Measurements from ENCODE around the gene VRK2. TPM values are rescaled to one million over a fixed set of nuclear protein-coding genes. Genes with fewer than 3 reads are reported as not detected.
"Not testable (repeated sequence)": the region's sequence is repeated elsewhere in the genome, so short reads cannot be mapped to it uniquely, and the experiment has no call there.

Gene VRK2
- total and polyA plus RNA-seq, 2 donors, result 17.6 to 19.5 TPM

GRCh38 chr2:58137221-58137620 lies 90.6 kb downstream of the VRK2 start:
- Histone ChIP-seq H3K4me1 (ENCODE audit: control insufficient read depth in 2 of 2, insufficient read depth in 2 of 2, low read length in 2 of 2) (no peaks in the 10 kb centered on the region), H3K9me3 (ENCODE audit: control insufficient read depth in 2 of 2, insufficient read depth in 1 of 2, low read length in 1 of 2) (no peaks in the 10 kb centered on the region), H3K27me3 (ENCODE audit: control insufficient read depth in 2 of 2, insufficient read depth in 1 of 2, low read length in 1 of 2) (no peaks in the 10 kb centered on the region), H3K4me3 (ENCODE audit: low read length in 2 of 2) (no peak overlapping the region), H3K27ac (ENCODE audit: low read depth in 1 of 2, low read length in 1 of 2) (no peak overlapping the region), H3K36me3 (ENCODE audit: control insufficient read depth in 2 of 2, insufficient read depth in 2 of 2, low read length in 1 of 2) (no peaks in the 10 kb centered on the region)
- DNase-seq (ENCODE audit: low read depth in 6 of 9, low spot score in 9 of 9), result no peak

- Histone ChIP-seq H3K4me3 (ENCODE audit: low read length in 2 of 2) (no peak overlapping the region), H3K4me1 (ENCODE audit: control insufficient read depth in 2 of 2, insufficient read depth in 2 of 2, low read length in 2 of 2) (no peaks in the 10 kb centered on the region), H3K27me3 (ENCODE audit: control insufficient read depth in 2 of 2, insufficient read depth in 1 of 2, low read length in 1 of 2) (no peaks in the 10 kb centered on the region), H3K36me3 (ENCODE audit: control insufficient read depth in 2 of 2, insufficient read depth in 2 of 2, low read length in 1 of 2) (no peaks in the 10 kb centered on the region), H3K27ac (ENCODE audit: low read depth in 1 of 2, low read length in 1 of 2) (no peak overlapping the region), H3K9me3 (ENCODE audit: control insufficient read depth in 2 of 2, insufficient read depth in 1 of 2, low read length in 1 of 2) (no peaks in the 10 kb centered on the region)
- 97% methylated on average over 1 of the region's 1 CpG for WGBS
- no peak for DNase-seq (ENCODE audit: low read depth in 6 of 9, low spot score in 9 of 9)
Observed at GRCh38 chr2:58137856-58138255, 91.2 kb downstream of the VRK2 start.

- WGBS, result 96% methylated on average over 3 of the region's 3 CpGs
- DNase-seq (ENCODE audit: low read depth in 6 of 9, low spot score in 9 of 9), result no peak
- H3K36me3 ChIP-seq (ENCODE audit: control insufficient read depth in 2 of 2, insufficient read depth in 2 of 2, low read length in 1 of 2), result no peaks in the 10 kb centered on the region
- no peaks in the 10 kb centered on the region for H3K27me3 ChIP-seq (ENCODE audit: control insufficient read depth in 2 of 2, insufficient read depth in 1 of 2, low read length in 1 of 2)
- H3K9me3 ChIP-seq (ENCODE audit: control insufficient read depth in 2 of 2, insufficient read depth in 1 of 2, low read length in 1 of 2), result no peaks in the 10 kb centered on the region
- H3K4me3 ChIP-seq (ENCODE audit: low read length in 2 of 2), result no peak overlapping the region
- H3K27ac ChIP-seq (ENCODE audit: low read depth in 1 of 2, low read length in 1 of 2), result no peak overlapping the region
- no peaks in the 10 kb centered on the region for H3K4me1 ChIP-seq (ENCODE audit: control insufficient read depth in 2 of 2, insufficient read depth in 2 of 2, low read length in 2 of 2)
Observed at GRCh38 chr2:58138396-58139030, 91.9 kb downstream of the VRK2 start.

GRCh38 chr2:58140508-58141072 lies 94.0 kb downstream of the VRK2 start:
- Histone ChIP-seq H3K27ac (ENCODE audit: low read depth in 1 of 2, low read length in 1 of 2) (no peak overlapping the region), H3K4me1 (ENCODE audit: control insufficient read depth in 2 of 2, insufficient read depth in 2 of 2, low read length in 2 of 2) (no peaks in the 10 kb centered on the region), H3K9me3 (ENCODE audit: control insufficient read depth in 2 of 2, insufficient read depth in 1 of 2, low read length in 1 of 2) (no peaks in the 10 kb centered on the region), H3K4me3 (ENCODE audit: low read length in 2 of 2) (no peak overlapping the region), H3K36me3 (ENCODE audit: control insufficient read depth in 2 of 2, insufficient read depth in 2 of 2, low read length in 1 of 2) (no peaks in the 10 kb centered on the region), H3K27me3 (ENCODE audit: control insufficient read depth in 2 of 2, insufficient read depth in 1 of 2, low read length in 1 of 2) (no peaks in the 10 kb centered on the region)
- DNase-seq (ENCODE audit: low read depth in 6 of 9, low spot score in 9 of 9), result no peak
- WGBS, result 99% methylated on average over 3 of the region's 3 CpGs

GRCh38 chr2:58145769-58146168 lies 99.2 kb downstream of the VRK2 start:
- not testable (repeated sequence) for H3K27ac ChIP-seq (ENCODE audit: low read depth in 1 of 2, low read length in 1 of 2); DNase-seq (ENCODE audit: low read depth in 6 of 9, low spot score in 9 of 9); H3K27me3 ChIP-seq (ENCODE audit: control insufficient read depth in 2 of 2, insufficient read depth in 1 of 2, low read length in 1 of 2); H3K4me1 ChIP-seq (ENCODE audit: control insufficient read depth in 2 of 2, insufficient read depth in 2 of 2, low read length in 2 of 2); H3K36me3 ChIP-seq (ENCODE audit: control insufficient read depth in 2 of 2, insufficient read depth in 2 of 2, low read length in 1 of 2); H3K9me3 ChIP-seq (ENCODE audit: control insufficient read depth in 2 of 2, insufficient read depth in 1 of 2, low read length in 1 of 2); H3K4me3 ChIP-seq (ENCODE audit: low read length in 2 of 2)
- 99% methylated on average over 6 of the region's 6 CpGs for WGBS

GRCh38 chr2:58146707-58147106 lies 100.1 kb downstream of the VRK2 start:
- 97% methylated on average over 1 of the region's 1 CpG for WGBS
- Histone ChIP-seq H3K36me3 (ENCODE audit: control insufficient read depth in 2 of 2, insufficient read depth in 2 of 2, low read length in 1 of 2) (peaks cover 0 to 3% of the 10 kb centered on the region in 2 donors), H3K4me3 (ENCODE audit: low read length in 2 of 2) (no peak overlapping the region), H3K27ac (ENCODE audit: low read depth in 1 of 2, low read length in 1 of 2) (no peak overlapping the region), H3K4me1 (ENCODE audit: control insufficient read depth in 2 of 2, insufficient read depth in 2 of 2, low read length in 2 of 2) (no peaks in the 10 kb centered on the region), H3K27me3 (ENCODE audit: control insufficient read depth in 2 of 2, insufficient read depth in 1 of 2, low read length in 1 of 2) (no peaks in the 10 kb centered on the region), H3K9me3 (ENCODE audit: control insufficient read depth in 2 of 2, insufficient read depth in 1 of 2, low read length in 1 of 2) (no peaks in the 10 kb centered on the region)
- no peak for DNase-seq (ENCODE audit: low read depth in 6 of 9, low spot score in 9 of 9)

GRCh38 chr2:58155160-58155778 lies 108.7 kb downstream of the VRK2 start:
- H3K4me1 ChIP-seq (ENCODE audit: control insufficient read depth in 2 of 2, insufficient read depth in 2 of 2, low read length in 2 of 2), result no peaks in the 10 kb centered on the region
- no peaks in the 10 kb centered on the region for H3K9me3 ChIP-seq (ENCODE audit: control insufficient read depth in 2 of 2, insufficient read depth in 1 of 2, low read length in 1 of 2)
- H3K36me3 ChIP-seq (ENCODE audit: control insufficient read depth in 2 of 2, insufficient read depth in 2 of 2, low read length in 1 of 2), result peaks cover 0 to 17% of the 10 kb centered on the region in 2 donors
- no peaks in the 10 kb centered on the region for H3K27me3 ChIP-seq (ENCODE audit: control insufficient read depth in 2 of 2, insufficient read depth in 1 of 2, low read length in 1 of 2)
- H3K4me3 ChIP-seq (ENCODE audit: low read length in 2 of 2), result no peak overlapping the region
- H3K27ac ChIP-seq (ENCODE audit: low read depth in 1 of 2, low read length in 1 of 2), result no peak overlapping the region
- no peak for DNase-seq (ENCODE audit: low read depth in 6 of 9, low spot score in 9 of 9)
- WGBS, result over 99% methylated on average over 7 of the region's 7 CpGs

GRCh38 chr2:58156780-58157179 lies 110.2 kb downstream of the VRK2 start:
- H3K4me3 ChIP-seq (ENCODE audit: low read length in 2 of 2), result no peak overlapping the region
- peaks cover 0 to 20% of the 10 kb centered on the region in 2 donors for H3K36me3 ChIP-seq (ENCODE audit: control insufficient read depth in 2 of 2, insufficient read depth in 2 of 2, low read length in 1 of 2)
- H3K4me1 ChIP-seq (ENCODE audit: control insufficient read depth in 2 of 2, insufficient read depth in 2 of 2, low read length in 2 of 2), result no peaks in the 10 kb centered on the region

GRCh38 chr2:58157754-58158153 lies 111.1 kb downstream of the VRK2 start:
- Histone ChIP-seq H3K27me3 (ENCODE audit: control insufficient read depth in 2 of 2, insufficient read depth in 1 of 2, low read length in 1 of 2) (no peaks in the 10 kb centered on the region), H3K36me3 (ENCODE audit: control insufficient read depth in 2 of 2, insufficient read depth in 2 of 2, low read length in 1 of 2) (peaks cover 0 to 24% of the 10 kb centered on the region in 2 donors), H3K4me1 (ENCODE audit: control insufficient read depth in 2 of 2, insufficient read depth in 2 of 2, low read length in 2 of 2) (no peaks in the 10 kb centered on the region), H3K4me3 (ENCODE audit: low read length in 2 of 2) (no peak overlapping the region), H3K27ac (ENCODE audit: low read depth in 1 of 2, low read length in 1 of 2) (no peak overlapping the region), H3K9me3 (ENCODE audit: control insufficient read depth in 2 of 2, insufficient read depth in 1 of 2, low read length in 1 of 2) (no peaks in the 10 kb centered on the region)
- DNase-seq (ENCODE audit: low read depth in 6 of 9, low spot score in 9 of 9), result no peak

More at GRCh38 chr2:58156780-58157179, 110.2 kb downstream of the VRK2 start:
- DNase-seq (ENCODE audit: low read depth in 6 of 9, low spot score in 9 of 9), result no peak
- H3K27ac ChIP-seq (ENCODE audit: low read depth in 1 of 2, low read length in 1 of 2), result no peak overlapping the region
- no peaks in the 10 kb centered on the region for H3K9me3 ChIP-seq (ENCODE audit: control insufficient read depth in 2 of 2, insufficient read depth in 1 of 2, low read length in 1 of 2)
- no peaks in the 10 kb centered on the region for H3K27me3 ChIP-seq (ENCODE audit: control insufficient read depth in 2 of 2, insufficient read depth in 1 of 2, low read length in 1 of 2)

All from thymus (tissue), 11 donors.